ENCODE results near the gene RSBN1L. TPM values are rescaled to one million over a fixed set of nuclear protein-coding genes. Genes with fewer than 3 reads are reported as not detected.

The RSBN1L gene
- total and polyA plus RNA-seq, 2 experiments from 2014 or later, result 4.8 to 19.2 TPM

GRCh38 chr7:77697535-77697831, 1.2 kb downstream of the RSBN1L start:
- H4K20me1 ChIP-seq (ENCODE audit: insufficient read depth, poor library complexity, severe bottlenecking), result peaks cover 39% of the 10 kb centered on the region
- DNase-seq (ENCODE audit: low spot score), result no peak
- H3K36me3 ChIP-seq (replicated peaks; ENCODE audit: insufficient read depth, low read depth), result no peaks in the 10 kb centered on the region
- H3K27me3 ChIP-seq, result no peaks in the 10 kb centered on the region
- H2AFZ ChIP-seq, result peak overlapping the region; percentile 86
- WGBS (ENCODE audit: low lambda C conversion rate, missing lambda C conversion rate), result 1% methylated on average over 10 of the region's 10 CpGs
- H3K27ac ChIP-seq, result peak overlapping the region; percentile 98
- H3K9me2 ChIP-seq (replicated peaks; ENCODE audit: insufficient read depth), result no peaks in the 10 kb centered on the region
- H3K4me3 ChIP-seq, result peak overlapping the region; percentile 88
- H3K79me2 ChIP-seq, result peaks cover 93% of the 10 kb centered on the region
- H3K9me3 ChIP-seq (ENCODE audit: low read depth), result no peaks in the 10 kb centered on the region
- H3K4me2 ChIP-seq, result peak overlapping the region; percentile 93
- TF ChIP-seq CTCF (IDR thresholded peaks at IDR 0.05; ENCODE audit: poor library complexity) (no peak), EZH2 (IDR thresholded peaks at IDR 0.05; ENCODE audit: borderline replicate concordance) (no peak), EZH2phosphoT487 (IDR thresholded peaks at IDR 0.05; ENCODE audit: low read depth, severe bottlenecking, unreplicated experiment) (no peak)
- H3K4me1 ChIP-seq (ENCODE audit: insufficient read depth), result peaks cover 31% of the 10 kb centered on the region

GRCh38 chr7:77698042-77698625, 1.9 kb downstream of the RSBN1L start:
- Histone ChIP-seq H4K20me1 (ENCODE audit: insufficient read depth, poor library complexity, severe bottlenecking) (peaks cover 46% of the 10 kb centered on the region), H3K79me2 (peaks cover 93% of the 10 kb centered on the region), H3K9me2 (replicated peaks; ENCODE audit: insufficient read depth) (no peaks in the 10 kb centered on the region), H3K9me3 (ENCODE audit: low read depth) (no peaks in the 10 kb centered on the region), H2AFZ (no peak overlapping the region), H3K4me2 (peak overlapping the region; percentile 93), H3K27ac (peak overlapping the region; percentile 98), H3K36me3 (replicated peaks; ENCODE audit: insufficient read depth, low read depth) (no peaks in the 10 kb centered on the region), H3K4me1 (ENCODE audit: insufficient read depth) (peaks cover 28% of the 10 kb centered on the region), H3K27me3 (no peaks in the 10 kb centered on the region), H3K4me3 (peak overlapping the region; percentile 88)
- TF ChIP-seq EZH2 (IDR thresholded peaks at IDR 0.05; ENCODE audit: borderline replicate concordance), result no peak
- TF ChIP-seq EZH2phosphoT487 (IDR thresholded peaks at IDR 0.05; ENCODE audit: low read depth, severe bottlenecking, unreplicated experiment), result no peak
- no peak for TF ChIP-seq CTCF (IDR thresholded peaks at IDR 0.05; ENCODE audit: poor library complexity)
- no peak for DNase-seq (ENCODE audit: low spot score)

GRCh38 chr7:77699056-77699455, 2.8 kb downstream of the RSBN1L start:
- Histone ChIP-seq H3K79me2 (peaks cover 93% of the 10 kb centered on the region), H3K4me2 (peak overlapping the region; percentile 93), H3K27ac (peak overlapping the region; percentile 98), H3K9me2 (replicated peaks; ENCODE audit: insufficient read depth) (no peaks in the 10 kb centered on the region), H3K36me3 (replicated peaks; ENCODE audit: insufficient read depth, low read depth) (no peaks in the 10 kb centered on the region), H3K4me1 (ENCODE audit: insufficient read depth) (peaks cover 21% of the 10 kb centered on the region), H3K9me3 (ENCODE audit: low read depth) (no peaks in the 10 kb centered on the region), H2AFZ (no peak overlapping the region), H3K27me3 (no peaks in the 10 kb centered on the region), H3K4me3 (peak overlapping the region; percentile 88), H4K20me1 (ENCODE audit: insufficient read depth, poor library complexity, severe bottlenecking) (peaks cover 48% of the 10 kb centered on the region)
- no peak for TF ChIP-seq EZH2phosphoT487 (IDR thresholded peaks at IDR 0.05; ENCODE audit: low read depth, severe bottlenecking, unreplicated experiment)
- TF ChIP-seq CTCF (IDR thresholded peaks at IDR 0.05; ENCODE audit: poor library complexity), result no peak
- TF ChIP-seq EZH2 (IDR thresholded peaks at IDR 0.05; ENCODE audit: borderline replicate concordance), result no peak
- WGBS (ENCODE audit: low lambda C conversion rate, missing lambda C conversion rate), result 63% methylated on average over 2 of the region's 2 CpGs
- no peak for DNase-seq (ENCODE audit: low spot score)

- DNase-seq (ENCODE audit: low spot score), result no peak
- no peaks in the 10 kb centered on the region for H3K9me2 ChIP-seq (replicated peaks; ENCODE audit: insufficient read depth)
- no peak overlapping the region for H3K27ac ChIP-seq
- no peak overlapping the region for H3K4me3 ChIP-seq
- H4K20me1 ChIP-seq (ENCODE audit: insufficient read depth, poor library complexity, severe bottlenecking), result peaks cover 54% of the 10 kb centered on the region
- no peaks in the 10 kb centered on the region for H3K36me3 ChIP-seq (replicated peaks; ENCODE audit: insufficient read depth, low read depth)
- H3K4me1 ChIP-seq (ENCODE audit: insufficient read depth), result peaks cover 14% of the 10 kb centered on the region
- H3K4me2 ChIP-seq, result no peak overlapping the region
- no peaks in the 10 kb centered on the region for H3K9me3 ChIP-seq (ENCODE audit: low read depth)
- H3K27me3 ChIP-seq, result no peaks in the 10 kb centered on the region
- TF ChIP-seq EZH2 (IDR thresholded peaks at IDR 0.05; ENCODE audit: borderline replicate concordance) (no peak), EZH2phosphoT487 (IDR thresholded peaks at IDR 0.05; ENCODE audit: low read depth, severe bottlenecking, unreplicated experiment) (no peak), CTCF (IDR thresholded peaks at IDR 0.05; ENCODE audit: poor library complexity) (no peak)
- H3K79me2 ChIP-seq, result peaks cover 100% of the 10 kb centered on the region
- 58% methylated on average over 2 of the region's 2 CpGs for WGBS (ENCODE audit: low lambda C conversion rate, missing lambda C conversion rate)
- H2AFZ ChIP-seq, result no peak overlapping the region
Measured at GRCh38 chr7:77702513-77702912, 6.3 kb downstream of the RSBN1L start.
